ENCODE data around the gene TTC29.

The TTC29 gene

GRCh38 chr4:146915132-146915531, 30.5 kb downstream of the TTC29 start:
- H3F3A ChIP-seq (ENCODE audit: insufficient read depth, low read length), result no peaks in the 10 kb centered on the region
- no peak overlapping the region for H2AFZ ChIP-seq (ENCODE audit: low read length)
- H3K9ac ChIP-seq (ENCODE audit: low read length), result no peak overlapping the region
- TF ChIP-seq EZH2 (IDR thresholded peaks at IDR 0.05; ENCODE audit: borderline replicate concordance, low read length) (no peak), CTCF (IDR thresholded peaks at IDR 0.05; ENCODE audit: low read length) (no peak)
- H3K9me2 ChIP-seq (ENCODE audit: low read depth, low read length), result no peaks in the 10 kb centered on the region
- no peaks in the 10 kb centered on the region for H4K20me1 ChIP-seq (ENCODE audit: insufficient read depth, low read length)
- H3K79me2 ChIP-seq (ENCODE audit: insufficient read depth, low read length), result no peaks in the 10 kb centered on the region
- no peak overlapping the region for H3K4me2 ChIP-seq (ENCODE audit: low read length)
- no peaks in the 10 kb centered on the region for H3K36me3 ChIP-seq (ENCODE audit: insufficient read depth, low read length)
- no peaks in the 10 kb centered on the region for H3K9me3 ChIP-seq (ENCODE audit: low read length)
- no peak overlapping the region for H3K27ac ChIP-seq (ENCODE audit: low read depth, low read length, poor library complexity, severe bottlenecking)
- no peaks in the 10 kb centered on the region for H3K27me3 ChIP-seq (ENCODE audit: insufficient read depth, low read length)
- no peaks in the 10 kb centered on the region for H3K4me1 ChIP-seq (ENCODE audit: insufficient read depth, low read length, severe bottlenecking)
- H3K4me3 ChIP-seq (ENCODE audit: low read depth, low read length, poor library complexity, severe bottlenecking), result no peak overlapping the region

GRCh38 chr4:146900295-146900694, 45.4 kb downstream of the TTC29 start:
- no peak for TF ChIP-seq EZH2 (IDR thresholded peaks at IDR 0.05; ENCODE audit: borderline replicate concordance, low read length)
- no peak for TF ChIP-seq CTCF (IDR thresholded peaks at IDR 0.05; ENCODE audit: low read length)
- H3K9me2 ChIP-seq (ENCODE audit: low read depth, low read length), result no peaks in the 10 kb centered on the region
- H3K9ac ChIP-seq (ENCODE audit: low read length), result no peak overlapping the region
- H3K27ac ChIP-seq (ENCODE audit: low read depth, low read length, poor library complexity, severe bottlenecking), result no peak overlapping the region
- H3K27me3 ChIP-seq (ENCODE audit: insufficient read depth, low read length), result no peaks in the 10 kb centered on the region
- no peaks in the 10 kb centered on the region for H3F3A ChIP-seq (ENCODE audit: insufficient read depth, low read length)
- H3K4me2 ChIP-seq (ENCODE audit: low read length), result no peak overlapping the region
- H3K4me3 ChIP-seq (ENCODE audit: low read depth, low read length, poor library complexity, severe bottlenecking), result no peak overlapping the region
- H3K36me3 ChIP-seq (ENCODE audit: insufficient read depth, low read length), result no peaks in the 10 kb centered on the region
- H3K4me1 ChIP-seq (ENCODE audit: insufficient read depth, low read length, severe bottlenecking), result no peaks in the 10 kb centered on the region
- no peaks in the 10 kb centered on the region for H4K20me1 ChIP-seq (ENCODE audit: insufficient read depth, low read length)
- H3K9me3 ChIP-seq (ENCODE audit: low read length), result no peaks in the 10 kb centered on the region
- H2AFZ ChIP-seq (ENCODE audit: low read length), result no peak overlapping the region
- H3K79me2 ChIP-seq (ENCODE audit: insufficient read depth, low read length), result no peaks in the 10 kb centered on the region

GRCh38 chr4:146890301-146890700, 55.4 kb downstream of the TTC29 start:
- Histone ChIP-seq H3K27ac (ENCODE audit: low read depth, low read length, poor library complexity, severe bottlenecking) (no peak overlapping the region), H3K36me3 (ENCODE audit: insufficient read depth, low read length) (no peaks in the 10 kb centered on the region), H3K79me2 (ENCODE audit: insufficient read depth, low read length) (no peaks in the 10 kb centered on the region), H4K20me1 (ENCODE audit: insufficient read depth, low read length) (no peaks in the 10 kb centered on the region), H3K9me3 (ENCODE audit: low read length) (no peaks in the 10 kb centered on the region), H3F3A (ENCODE audit: insufficient read depth, low read length) (no peaks in the 10 kb centered on the region), H3K4me1 (ENCODE audit: insufficient read depth, low read length, severe bottlenecking) (no peaks in the 10 kb centered on the region), H3K4me3 (ENCODE audit: low read depth, low read length, poor library complexity, severe bottlenecking) (no peak overlapping the region), H2AFZ (ENCODE audit: low read length) (no peak overlapping the region), H3K27me3 (ENCODE audit: insufficient read depth, low read length) (no peaks in the 10 kb centered on the region), H3K9ac (ENCODE audit: low read length) (no peak overlapping the region), H3K9me2 (ENCODE audit: low read depth, low read length) (no peaks in the 10 kb centered on the region), H3K4me2 (ENCODE audit: low read length) (no peak overlapping the region)
- TF ChIP-seq CTCF (IDR thresholded peaks at IDR 0.05; ENCODE audit: low read length) (no peak), EZH2 (IDR thresholded peaks at IDR 0.05; ENCODE audit: borderline replicate concordance, low read length) (no peak)
